Islet of Langerhans (tissue), 1 donor: Measurements from ENCODE around the gene FRS2.
"Not testable (repeated sequence)": the region's sequence is repeated elsewhere in the genome, so short reads cannot be mapped to it uniquely, and the experiment has no call there.

ENCODE experiments used
- FAIRE-seq: peaks from one replicate; lab custom pipeline; 2011; peaks lifted over from hg19 to GRCh38; lab: Jason Lieb, UNC

Gene FRS2, protein sequence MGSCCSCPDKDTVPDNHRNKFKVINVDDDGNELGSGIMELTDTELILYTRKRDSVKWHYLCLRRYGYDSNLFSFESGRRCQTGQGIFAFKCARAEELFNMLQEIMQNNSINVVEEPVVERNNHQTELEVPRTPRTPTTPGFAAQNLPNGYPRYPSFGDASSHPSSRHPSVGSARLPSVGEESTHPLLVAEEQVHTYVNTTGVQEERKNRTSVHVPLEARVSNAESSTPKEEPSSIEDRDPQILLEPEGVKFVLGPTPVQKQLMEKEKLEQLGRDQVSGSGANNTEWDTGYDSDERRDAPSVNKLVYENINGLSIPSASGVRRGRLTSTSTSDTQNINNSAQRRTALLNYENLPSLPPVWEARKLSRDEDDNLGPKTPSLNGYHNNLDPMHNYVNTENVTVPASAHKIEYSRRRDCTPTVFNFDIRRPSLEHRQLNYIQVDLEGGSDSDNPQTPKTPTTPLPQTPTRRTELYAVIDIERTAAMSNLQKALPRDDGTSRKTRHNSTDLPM

GRCh38 chr12:69470189-69471075 is at the start of gene FRS2:
FRS2 (plus strand) TSS chr12:69470388; CDS start chr12:69569031, 98,643 bp downstream.
- no peak for FAIRE-seq

- no peak for FAIRE-seq
These were observed 48.6 kb upstream of the FRS2 start for GRCh38 chr12:69421548-69421947.

- no peak for FAIRE-seq
These were observed 46.9 kb upstream of the FRS2 start for GRCh38 chr12:69423037-69423905.

DNA sequence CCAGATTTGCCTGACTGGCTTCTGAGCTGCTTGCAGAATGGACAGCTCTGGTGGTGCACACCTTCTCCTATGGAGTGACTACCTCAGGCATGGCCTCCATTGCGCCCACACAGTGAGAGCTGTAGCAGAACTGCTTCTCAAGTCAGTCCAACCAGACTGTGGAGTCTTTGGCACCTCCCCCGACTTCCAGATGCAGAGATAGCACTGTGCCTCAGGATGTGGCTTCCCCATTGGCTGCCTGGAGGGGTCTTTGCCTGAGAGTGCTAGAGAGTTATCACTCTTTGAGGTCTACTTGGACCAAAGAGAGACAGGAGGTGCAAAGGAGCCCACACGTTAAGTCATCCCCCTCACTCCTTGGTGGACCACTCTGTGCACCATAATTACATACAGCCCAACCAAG is 44.8 kb upstream of the FRS2 start:
- no peak for FAIRE-seq

DNA sequence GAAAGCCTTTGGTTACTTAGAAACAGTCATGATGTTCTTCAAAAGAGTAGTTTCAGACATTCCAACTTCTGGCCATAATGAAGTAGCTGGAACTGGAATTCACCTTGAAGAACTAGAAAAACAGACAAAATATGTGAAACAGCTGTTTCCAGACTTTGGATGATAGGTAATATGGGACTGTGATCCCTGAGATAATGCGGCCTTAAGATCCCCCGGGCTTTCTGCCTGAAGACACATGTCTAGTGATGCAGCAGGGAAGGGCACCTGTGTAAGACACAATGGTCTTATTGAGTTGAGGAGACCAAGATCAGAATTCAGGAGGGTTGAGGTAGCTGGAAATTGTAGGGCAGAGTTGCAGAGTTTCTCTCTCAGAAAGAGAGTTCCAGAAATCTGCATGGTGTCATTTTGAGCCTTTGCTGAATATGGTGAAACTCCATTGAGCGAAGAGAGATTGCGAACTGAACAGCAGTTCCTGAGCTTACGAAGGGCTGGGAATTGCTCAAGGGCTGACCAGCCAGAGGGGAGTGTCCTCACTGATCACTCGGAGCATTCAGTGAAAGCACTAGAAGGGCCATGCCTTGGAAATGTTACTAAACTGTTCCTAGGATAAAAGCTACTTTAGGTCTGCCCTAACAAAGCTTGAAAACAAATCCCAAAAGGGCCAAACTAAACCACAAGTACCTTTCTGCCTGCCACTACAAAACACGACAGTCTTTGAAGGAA is 41.7 kb upstream of the FRS2 start:
- no peak for FAIRE-seq

GRCh38 chr12:69430942-69431590 is 39.1 kb upstream of the FRS2 start:
- FAIRE-seq = no peak

GRCh38 chr12:69431591-69432222 is 38.5 kb upstream of the FRS2 start:
- FAIRE-seq = no peak

DNA sequence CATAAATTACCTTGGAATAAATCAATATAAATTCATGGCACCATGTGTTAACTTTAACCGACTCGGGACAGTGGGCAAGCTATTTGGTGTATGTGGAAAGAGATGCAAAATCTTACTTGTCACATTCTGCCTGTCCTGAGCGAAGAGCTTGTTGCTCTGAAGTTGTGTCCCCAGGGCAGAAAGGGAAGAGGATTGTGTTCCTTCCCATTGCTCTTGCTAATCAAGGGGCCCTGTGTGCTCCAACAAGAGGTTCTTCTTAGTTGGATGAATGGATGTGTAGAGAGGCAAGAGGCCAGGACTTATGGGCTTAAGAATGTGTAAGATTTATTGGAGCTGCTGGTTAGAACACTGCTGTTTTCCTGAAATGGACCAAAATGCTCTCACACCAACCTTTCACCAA is 36.5 kb upstream of the FRS2 start:
- no peak for FAIRE-seq

GRCh38 chr12:69435644-69436043 is 34.5 kb upstream of the FRS2 start:
- FAIRE-seq = no peak

DNA sequence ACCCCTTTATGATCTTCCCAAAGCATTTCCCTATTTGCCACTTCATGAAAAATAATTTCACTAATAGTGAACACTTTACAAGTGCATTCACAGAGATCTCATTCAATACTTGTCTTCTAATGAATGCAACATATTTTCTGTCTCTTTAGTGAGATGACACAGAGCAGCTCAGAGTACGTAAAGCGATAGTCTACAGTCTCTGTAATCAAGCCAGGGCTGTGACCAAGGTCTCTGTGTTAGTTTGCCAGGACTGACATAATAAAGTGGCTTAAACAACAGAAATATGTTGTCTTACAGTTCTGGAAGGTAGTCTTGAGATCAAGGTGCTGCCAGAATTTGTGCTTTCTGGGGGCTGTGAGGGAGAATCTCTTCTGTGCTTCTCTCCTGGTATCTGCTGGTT is 33.1 kb upstream of the FRS2 start:
- no peak for FAIRE-seq

DNA sequence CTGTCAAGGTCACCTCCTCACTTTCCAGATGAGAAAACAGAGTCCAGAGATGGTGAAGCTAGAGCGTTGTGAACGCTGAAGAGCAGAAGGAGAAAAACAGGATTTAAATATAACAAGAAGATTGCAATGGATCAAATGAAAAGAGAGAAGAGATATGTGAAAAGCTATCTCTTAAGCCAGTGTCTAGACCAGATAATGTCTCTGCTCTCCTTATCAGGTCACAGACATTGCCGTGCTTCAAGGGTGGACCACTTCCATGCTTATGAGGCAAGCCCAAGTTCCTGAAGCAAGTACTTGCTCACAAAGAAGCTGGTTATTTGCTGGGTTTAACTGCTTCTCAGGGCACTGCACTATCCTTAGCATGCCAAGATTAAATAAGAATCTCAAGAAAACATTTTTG is 31.6 kb upstream of the FRS2 start:
- no peak for FAIRE-seq

- no peak for FAIRE-seq
These were observed 30.2 kb upstream of the FRS2 start for GRCh38 chr12:69440016-69440415.

- no peak for FAIRE-seq
These were observed 29.3 kb upstream of the FRS2 start for GRCh38 chr12:69440886-69441285.

DNA sequence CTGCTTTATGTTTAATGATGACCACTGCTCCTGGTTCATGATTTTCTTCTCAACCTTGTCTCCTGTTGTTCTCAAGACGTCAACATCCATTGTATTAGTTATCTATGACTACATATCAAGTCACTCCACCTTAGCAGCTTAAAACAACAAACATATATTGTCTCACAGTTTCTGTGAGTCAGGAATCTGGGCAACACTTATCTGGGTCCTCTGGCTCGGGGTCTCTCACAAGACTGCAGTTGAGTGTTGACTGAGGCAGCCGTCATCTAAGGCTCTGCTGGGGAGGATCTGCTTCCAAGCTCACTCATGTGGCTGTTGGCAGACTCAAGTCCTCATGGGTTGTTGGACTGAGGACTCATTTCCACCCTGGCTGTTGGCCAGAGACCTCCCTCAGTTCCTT is 27.3 kb upstream of the FRS2 start:
- FAIRE-seq = no peak

DNA sequence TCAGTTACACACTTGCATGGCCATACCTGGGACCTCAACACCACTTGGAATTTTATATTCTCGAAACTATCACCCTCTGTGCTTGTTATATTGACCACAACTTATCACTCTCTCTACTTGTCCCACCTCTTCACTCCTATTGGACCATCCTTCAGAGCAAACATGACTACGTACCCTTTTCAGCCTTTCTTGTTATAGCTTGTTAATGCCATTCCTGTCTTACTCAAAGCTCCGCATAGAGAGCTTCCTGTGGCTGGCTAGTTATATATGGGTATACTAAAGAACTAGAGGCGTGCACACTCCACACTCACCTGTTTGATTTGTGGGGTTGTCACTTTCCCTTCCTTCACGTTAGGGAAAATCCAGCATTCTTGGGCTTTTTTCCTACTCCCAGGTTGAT is 26.3 kb upstream of the FRS2 start:
- no peak for FAIRE-seq

DNA sequence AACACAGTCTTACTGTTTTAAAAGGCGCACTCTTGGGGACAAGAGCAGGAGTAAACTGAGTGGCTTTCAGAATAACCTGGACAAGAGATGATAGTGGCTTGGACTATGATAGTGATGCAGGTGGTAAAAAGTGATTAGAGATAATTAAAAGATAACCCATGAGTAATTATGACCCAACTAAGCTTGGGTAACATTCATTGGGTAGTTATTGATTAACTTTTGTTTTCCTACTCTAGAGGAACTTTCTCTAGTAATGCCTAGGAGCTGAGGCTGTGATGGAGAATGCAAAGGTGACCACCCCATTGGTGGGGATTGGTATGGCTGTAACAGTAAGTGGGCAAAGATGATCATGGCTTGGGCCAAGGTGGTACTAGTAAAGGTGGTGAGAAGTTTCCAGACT is 22.3 kb upstream of the FRS2 start:
- FAIRE-seq = no peak

DNA sequence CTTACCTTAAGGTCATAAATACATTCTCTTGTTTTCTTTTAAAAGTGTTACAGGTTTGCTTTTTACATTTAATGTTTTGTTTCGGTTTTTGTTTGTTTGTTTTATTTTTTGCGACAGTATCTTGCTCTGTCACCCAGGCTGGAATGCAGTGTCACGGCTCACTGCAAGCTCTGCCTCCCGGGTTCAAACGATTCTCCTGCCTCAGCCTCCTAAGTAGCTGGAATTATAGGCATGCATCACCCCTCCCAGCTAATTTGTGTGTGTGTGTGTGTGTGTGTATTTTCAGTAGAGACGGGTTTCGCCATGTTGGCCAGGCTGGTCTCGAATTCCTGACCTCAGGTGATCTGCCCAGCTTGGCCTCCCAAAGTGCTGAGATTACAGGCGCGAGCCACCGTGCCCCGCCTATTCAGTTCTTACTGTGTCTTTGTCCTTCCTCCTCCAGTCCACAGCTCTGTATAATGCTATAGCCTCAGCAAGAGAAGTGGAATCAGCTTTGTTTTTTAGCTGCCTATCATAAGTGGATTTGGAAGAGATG is 17.5 kb upstream of the FRS2 start:
- FAIRE-seq = not testable (repeated sequence)

- no peak for FAIRE-seq
These were observed 13.9 kb upstream of the FRS2 start for GRCh38 chr12:69456239-69456638.

DNA sequence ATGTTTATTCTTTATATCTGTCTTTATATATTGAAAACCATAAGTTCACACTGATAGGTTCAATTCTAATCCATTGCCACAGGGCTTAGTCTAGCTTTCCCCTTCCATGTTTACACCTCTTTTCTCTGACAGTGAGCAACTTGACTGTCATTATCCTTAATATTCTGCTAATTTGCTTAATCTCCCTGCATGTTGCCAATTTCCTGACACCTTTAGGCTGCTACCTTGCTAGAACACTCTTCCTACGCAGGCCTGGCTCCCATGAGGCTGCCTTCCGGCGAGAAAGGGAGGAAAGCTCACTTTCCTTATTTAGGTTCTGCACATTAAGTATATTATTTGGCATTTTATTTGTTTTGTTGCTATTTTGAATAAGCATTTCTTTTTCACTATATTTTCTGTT is 12.8 kb upstream of the FRS2 start:
- FAIRE-seq = no peak

GRCh38 chr12:69459477-69459876 is 10.7 kb upstream of the FRS2 start:
- FAIRE-seq = no peak
